Stimulated activated CD4-positive, alpha-beta T cell treated with anti-CD3 and anti-CD28 coated beads, TNF-alpha, amount 100 ng/mL, for 48 hours (primary cell): ENCODE results near the gene SLC6A12.

Experiments used
- DNase-seq, 3 donors: peaks; one replicate each; pipeline ENCODE4 v3.0.0-alpha.2; 2020; ENCODE audit warnings: low read depth in 3 of 3

Gene SLC6A12

DNA sequence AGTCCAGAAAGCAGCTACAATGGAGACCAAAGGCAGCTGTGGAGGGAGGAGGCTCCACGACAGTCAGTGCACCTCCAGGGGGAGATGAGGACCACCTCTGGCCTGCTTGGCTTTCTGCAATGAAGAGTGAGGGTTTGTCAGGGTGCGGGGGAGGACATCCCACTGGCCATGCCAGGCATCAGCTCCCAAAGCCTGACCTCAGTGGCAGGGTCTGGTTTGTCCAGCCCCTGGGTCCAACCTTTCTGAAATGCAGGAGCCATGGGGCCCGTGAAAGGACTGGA lies 35.2 kb downstream of the SLC6A12 start:
- no peak for DNase-seq

DNA sequence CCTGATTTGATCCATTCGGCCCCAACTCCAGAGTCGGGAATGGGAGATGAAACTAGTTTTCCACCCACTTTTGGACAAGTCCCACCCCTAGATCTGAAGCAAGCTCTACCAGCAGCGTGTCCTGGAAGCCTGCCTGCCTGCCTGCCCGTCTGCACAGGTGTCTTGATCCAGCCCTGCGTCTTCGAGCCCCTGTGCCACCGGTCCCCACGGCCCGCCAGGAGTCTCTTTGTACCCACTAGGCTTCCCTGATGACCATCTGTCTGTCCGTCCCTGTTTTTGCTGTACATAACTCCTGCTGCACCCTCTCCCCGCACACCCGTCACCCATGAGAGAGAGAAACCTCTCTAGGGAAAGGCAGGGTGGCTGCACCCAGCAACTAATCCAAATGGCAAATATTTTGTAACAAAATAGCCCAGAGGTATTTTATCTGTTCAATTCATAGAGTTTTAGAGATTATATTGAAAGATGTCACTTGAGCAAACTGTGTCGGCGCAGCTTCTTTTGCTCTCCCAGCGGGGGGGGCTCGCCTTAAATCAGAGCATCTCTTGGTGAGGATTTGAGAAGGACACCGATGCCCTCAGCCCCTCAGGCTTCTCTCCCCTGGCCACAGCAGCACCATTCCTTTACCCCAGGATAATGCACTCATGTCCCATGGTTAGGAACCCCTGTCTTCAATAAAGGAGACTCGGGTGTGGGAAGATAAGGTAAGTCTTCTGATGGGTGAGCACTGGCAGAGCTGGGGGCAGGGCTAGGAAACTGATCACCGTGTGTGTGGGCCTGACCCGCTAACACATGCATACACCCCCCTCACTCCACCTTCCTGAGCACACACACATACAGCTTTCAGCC lies 35.8 kb downstream of the SLC6A12 start:
- DNase-seq, result no peak

DNA sequence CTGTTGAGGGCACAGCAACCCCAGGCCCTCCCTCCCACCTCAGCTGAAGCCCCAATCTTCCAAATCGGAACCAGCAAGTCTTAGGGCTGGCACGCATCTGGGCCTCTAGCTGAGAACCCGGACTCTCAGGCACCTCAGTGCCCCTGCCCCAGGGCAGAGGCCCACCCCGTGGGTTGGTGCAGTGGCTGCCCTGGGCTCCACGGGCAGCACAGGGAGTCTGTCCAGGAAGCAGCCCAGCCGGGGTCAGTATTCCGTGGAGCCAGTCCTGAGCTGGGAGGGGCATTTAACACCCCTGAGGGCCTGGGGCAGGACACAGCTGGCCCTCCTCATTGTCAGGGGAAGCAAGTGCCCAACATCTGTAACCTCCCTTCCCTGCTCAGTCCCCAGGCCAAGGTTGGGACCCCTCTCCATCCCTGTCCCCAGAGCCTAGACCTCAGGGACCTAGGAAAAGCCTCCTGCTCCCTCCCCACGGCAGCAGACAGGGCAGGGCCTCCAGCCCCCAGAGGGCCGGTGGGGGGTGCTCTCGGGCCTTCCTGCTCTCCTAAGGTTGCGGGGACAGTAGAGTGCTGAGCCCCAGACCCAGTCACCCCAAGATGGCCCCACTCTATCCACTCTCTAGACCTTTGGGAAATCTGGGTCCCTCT lies 36.5 kb downstream of the SLC6A12 start:
- DNase-seq, result no peak

DNA sequence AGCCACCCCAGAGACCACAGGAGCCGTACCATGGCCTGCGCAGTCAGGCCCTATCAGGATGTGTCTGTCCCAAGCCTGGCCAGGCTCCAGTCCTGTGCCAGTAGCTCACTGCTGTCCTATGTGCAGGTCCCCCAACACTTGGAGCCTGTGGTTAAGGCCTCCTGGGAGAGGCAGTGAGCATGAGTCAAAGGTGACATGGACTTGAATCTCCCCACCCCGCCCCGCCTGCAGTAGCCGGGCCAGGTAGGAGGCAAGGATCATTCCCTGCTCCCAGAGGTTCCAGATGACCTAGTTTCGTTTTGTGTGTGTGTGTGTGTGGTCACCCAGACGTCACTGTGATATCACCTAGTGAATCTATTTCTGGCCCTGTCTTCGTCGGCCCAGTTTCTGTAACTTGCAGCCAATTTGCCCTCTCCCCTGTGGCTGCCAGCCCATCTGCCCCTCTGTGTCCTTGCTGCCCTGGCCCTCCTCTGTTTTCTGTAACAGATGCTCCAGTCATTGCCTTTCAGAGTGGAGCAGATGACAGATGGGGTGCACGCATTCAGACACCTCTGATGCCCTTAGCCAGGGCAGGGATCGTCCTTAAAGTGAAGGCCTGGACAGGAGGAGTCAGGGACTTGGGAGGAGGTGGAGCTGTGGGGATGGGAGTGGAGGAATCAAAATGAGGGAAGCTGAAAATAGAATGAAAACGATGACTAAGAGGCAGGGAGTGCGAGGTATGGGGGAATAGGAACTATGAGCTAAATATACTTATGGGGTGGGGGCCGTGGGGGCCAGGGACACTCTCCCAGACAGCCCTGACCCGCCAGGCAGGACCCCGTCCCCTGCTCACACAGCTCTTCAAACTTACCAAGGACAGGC lies 37.4 kb downstream of the SLC6A12 start:
- no peak for DNase-seq

DNA sequence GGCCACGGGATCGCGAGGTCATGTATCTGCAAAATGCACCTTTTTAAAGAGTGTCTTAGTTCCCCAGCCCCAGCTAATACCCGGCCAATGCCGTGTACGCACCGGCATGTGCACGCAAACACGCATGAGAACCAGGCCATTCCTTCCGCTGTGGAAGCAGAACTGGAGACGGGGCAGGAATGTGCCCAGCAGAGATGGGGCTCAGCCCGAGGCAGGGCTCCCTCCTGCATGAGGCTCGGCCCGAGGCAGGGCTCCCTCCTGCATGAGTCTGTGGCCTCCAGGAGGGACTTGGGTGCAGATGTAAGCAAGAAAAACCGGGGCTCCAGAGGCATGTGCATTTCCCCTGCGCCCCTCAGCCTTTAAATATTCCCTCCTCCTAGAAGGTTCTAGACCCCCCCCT lies 38.2 kb downstream of the SLC6A12 start:
- DNase-seq, result no peak

DNA sequence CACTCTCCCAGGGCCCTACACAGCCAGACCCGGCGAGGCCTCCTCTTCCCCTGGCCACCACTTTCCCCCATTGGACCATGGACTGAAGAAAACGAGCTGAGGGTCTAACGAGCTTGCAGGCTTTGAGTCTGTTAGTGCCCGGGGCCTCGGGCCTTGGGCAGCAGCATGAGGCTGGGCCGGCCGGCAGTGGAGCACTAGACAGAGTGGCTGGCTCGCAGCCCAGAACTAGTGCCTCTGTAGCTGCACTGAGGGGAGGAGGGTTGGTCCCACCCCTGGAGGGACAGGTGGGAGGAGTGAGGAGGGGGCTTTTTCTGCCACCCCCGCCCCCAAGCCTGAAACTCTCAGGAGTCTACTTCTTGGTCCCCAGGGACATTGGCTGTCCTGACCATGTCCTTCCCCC lies 38.7 kb downstream of the SLC6A12 start:
- no peak for DNase-seq

DNA sequence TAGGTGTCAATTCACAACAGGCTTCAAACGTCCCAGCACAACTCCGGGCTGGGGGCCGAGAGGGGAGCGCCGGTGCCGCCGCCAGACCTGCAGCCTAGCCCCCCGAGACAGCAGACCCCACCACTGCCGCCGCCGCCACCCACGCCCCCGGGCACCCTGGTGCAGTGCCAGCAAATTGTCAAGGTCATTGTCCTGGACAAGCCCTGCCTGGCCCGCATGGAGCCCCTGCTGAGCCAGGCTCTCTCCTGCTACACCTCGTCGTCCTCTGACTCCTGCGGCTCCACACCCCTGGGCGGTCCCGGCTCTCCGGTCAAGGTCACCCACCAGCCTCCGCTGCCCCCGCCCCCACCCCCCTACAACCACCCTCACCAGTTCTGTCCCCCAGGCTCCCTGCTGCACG lies 39.4 kb downstream of the SLC6A12 start:
- DNase-seq, result no peak

DNA sequence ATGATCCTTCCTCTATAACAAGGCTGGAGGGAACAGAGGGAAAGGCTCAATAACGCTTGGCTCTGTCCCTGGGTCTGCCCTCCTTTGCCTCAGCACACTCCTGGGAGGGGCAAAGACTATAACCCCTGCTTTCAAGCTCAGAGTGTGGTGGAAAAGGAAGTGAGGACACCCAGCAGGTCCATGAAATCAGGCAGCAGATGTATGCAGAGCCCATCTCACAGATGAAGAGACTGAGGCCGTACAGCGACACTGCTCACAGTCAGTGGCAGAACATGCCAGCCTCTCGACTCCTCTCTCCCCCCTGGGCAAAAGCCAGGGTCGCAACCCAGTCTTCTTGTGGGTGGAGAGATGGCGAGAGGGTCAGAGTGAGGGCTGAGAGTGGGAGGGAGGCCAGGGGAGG lies 39.8 kb downstream of the SLC6A12 start:
- no peak for DNase-seq

DNA sequence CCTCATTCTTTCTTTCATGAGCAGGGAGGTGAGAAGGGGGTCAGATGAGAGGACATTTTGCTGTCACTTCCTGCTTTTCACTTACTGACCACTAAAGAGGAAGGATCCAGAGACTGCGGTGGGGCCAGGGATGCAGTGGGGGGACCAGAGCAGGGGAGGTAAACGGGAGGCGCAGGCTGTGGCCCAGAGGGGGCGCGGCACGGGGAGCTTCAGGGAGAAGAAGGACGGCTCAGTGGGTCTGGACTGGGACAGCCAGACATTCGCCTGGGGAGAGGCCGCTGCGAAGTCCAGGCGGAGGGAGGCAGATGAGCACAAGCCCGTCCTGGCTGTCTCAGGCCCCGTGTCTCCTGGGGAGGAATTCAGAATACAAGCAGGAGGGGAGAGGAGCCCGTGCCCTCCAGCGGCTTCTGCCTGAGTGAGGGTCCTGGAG lies 41.2 kb downstream of the SLC6A12 start:
- no peak for DNase-seq

DNA sequence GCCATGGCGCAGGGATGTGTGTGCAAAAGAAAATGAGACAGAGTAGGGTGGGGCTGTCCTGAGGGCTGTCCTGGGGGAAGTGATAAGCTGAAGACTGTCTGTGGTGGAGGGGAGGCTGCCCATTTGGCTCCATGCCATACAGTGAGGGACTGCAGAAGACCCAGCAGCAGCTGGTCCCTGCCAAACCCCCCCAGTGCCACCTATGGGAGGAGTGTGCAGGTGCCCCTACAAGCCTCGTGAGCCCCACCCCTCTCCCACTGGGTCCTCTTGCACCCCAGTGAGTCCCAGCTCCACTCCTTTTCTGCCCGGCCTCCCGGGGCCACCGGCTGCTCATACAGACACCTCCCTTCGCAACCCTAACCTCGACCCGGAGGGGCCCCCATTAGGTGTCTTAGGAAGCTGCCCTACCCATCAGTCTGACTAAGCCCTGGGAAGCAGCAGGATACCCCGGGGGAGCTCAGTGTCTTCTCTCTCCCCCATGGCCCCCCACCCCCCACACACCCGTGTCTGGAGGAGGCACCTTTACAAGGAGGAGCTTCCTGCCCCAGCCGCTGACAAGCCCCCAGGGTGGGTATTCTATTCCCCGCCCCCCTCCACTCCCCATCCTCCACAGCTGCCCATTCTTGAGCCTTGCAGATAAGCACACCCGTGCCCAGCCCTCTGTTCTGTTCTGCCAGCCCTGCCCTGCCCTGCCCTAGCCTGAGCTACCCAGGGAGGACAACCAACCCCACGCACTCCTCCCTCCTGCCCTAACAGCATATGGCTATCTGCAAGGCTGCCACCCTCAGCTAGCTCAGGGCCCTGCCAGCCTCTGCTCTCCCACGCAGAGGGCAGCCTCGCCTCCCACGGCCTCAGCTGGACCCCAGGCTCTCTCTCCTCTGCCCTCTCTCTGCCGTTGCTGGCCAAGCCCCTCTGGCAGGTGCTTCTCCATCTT lies 41.9 kb downstream of the SLC6A12 start:
- DNase-seq, result no peak

DNA sequence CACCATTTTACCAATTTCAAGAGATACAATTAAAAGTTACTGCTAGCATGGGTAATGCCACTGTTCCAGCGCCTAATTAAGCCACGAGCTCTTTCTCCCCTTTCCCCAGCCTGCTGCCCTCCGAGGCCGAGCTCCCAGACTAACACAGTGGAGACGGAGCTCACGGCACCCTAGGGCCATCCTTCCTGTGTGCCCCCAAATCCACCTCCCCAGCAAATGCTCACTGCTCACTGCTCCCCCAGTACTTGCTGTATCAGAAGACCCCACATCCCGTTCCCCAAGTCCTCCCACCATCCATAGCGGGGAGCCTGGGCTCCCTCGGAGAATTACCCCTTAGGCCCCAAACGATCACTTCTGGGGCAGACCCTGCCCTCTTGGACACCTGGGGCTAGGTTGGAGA lies 42.7 kb downstream of the SLC6A12 start:
- no peak for DNase-seq

DNA sequence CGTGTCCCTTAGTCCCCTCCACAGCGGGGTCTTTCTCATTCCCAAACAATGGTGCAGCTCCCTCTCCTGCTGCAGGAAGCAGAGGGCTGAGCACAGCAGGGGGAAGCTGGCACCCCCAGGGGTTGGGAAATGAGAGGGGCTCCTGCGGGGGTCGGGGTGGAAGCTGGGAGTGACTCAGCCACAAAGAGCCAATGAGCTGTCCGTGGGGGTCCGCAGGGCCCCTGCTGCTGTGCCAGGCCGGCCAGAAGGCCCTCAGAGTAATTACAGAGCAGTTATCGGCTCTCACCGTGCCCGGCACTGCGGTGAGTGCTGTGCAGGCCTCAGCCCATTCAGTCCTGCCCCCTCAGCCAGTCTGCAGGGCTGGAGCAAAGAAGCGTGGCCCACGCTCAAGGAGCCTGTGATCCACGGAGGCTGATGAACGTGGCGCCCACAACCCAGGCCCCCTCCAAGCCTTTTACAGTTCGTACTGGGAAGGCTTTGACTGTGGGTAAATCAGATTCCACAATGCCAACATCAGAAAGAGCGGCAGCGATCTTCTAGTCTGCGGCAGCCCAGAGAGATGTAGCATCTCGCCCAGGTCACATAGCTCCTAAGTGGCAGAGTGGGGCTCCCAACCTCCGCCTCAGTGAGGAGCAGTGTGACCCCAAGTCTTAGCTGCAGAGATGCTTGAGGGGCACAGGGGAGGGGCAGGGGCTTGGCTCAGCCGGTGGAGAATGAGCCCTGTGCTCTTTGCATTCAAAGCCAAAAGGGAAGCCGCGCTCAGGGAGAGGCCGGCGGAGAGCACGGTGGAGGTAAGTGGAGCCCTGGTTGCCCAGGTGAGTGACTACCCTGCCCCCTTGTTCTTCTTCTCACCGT lies 43.4 kb downstream of the SLC6A12 start:
- no peak for DNase-seq

DNA sequence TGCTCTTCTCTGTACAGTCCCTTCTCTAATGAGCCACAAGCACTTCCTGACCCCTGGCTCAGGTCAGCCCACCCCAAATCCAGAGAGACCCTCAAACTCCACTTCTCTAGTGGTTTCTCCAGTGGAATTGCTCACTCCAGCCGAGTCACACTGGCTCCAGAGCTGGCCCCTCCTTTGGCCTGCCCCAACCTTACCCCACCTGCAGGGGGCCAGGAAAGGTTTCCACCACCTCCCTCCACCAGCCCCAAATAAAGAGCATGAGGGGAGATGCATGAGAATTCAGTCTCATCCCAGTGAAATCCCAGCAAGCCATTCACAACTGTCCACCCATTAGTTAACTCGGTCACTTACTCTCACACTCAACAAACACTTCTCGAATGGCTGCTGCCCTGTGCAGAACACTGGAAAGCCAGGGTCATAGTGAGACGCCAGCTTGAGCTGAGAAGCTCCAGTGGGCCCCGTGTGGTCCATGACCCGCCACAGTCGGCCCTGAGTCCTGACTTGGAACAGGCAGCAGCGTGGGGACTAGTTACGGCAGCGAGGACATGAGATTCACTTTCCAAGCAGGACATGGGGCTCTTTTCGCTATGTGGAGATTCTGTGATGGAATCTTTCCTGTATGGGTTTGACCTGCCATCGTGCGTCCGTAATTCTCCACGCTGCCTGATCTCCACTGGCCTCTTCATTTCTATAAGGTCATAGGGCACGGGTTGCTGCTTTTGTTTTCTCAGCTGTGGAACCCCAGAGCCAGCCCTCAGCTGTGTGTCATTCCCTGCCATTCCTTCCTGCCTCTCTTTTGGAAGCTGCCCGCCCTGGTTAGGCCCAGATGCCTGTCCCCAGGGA lies 44.2 kb downstream of the SLC6A12 start:
- DNase-seq, result no peak

DNA sequence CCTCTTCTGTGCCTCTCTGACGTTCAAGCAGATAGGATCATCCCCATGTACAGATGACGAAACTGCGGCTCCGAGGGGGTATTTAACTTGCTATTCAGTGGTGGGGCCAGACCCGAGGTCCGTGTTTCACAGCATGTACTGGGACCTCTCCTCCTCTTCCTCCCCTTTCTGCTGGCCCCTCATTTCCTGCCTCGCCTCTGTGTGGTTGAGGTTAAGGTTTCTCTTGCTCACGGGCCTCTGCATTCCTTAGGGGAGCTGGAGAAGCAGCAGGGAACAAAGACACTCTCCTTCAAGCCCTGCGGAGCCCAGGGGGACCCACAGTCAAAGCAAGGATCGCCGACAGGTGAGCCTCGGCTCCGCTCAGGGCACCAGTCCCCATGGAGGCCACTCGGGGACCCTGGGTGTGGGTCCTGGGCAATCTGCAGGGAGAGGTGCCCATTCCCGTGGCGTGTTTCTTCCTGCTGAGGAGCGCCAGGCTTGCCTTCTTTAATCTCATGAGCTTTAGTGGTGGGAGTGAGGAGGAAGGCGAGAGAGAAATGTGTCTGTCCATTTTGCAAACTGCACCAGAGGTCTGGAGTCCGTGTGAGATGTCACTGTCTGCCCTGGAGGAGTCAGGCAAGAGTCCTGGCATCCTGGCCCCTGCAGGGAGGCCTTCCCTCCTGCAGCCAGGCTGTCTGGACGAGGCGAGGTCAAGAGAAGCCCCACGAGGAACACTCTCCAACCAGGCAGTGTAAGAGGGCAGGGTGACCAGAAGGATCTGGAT lies 45.0 kb downstream of the SLC6A12 start:
- no peak for DNase-seq

DNA sequence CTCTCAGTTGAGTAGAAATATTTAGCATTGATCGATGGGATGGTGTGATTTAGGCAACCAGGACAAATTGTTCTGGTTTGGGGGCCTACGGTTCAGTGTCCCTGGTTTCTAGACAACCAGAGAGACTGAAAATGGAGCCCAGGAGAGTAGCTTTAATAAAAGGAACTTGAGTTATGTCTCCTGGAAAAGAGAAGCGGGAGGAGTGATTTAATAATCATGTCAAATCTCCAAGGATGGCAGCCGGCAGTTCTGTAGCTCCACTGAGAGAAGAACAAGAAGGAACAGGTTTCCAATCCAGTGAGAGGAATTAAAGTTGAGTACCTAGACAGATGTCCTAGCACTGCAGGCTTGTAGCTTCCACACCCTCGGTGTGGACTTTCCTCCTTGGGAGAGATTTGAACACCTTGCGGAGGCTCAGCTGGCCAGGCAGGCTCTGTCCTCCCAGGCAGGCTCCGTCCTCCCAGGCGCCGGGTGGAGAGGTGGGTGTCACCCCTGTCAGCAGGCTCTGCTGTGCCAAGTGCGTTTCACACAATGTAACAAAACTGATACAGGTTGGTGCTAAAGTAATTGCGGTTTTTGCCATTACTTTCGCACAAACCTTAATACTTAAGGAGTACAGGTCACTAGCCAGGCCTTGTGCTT lies 45.9 kb downstream of the SLC6A12 start:
- no peak for DNase-seq

DNA sequence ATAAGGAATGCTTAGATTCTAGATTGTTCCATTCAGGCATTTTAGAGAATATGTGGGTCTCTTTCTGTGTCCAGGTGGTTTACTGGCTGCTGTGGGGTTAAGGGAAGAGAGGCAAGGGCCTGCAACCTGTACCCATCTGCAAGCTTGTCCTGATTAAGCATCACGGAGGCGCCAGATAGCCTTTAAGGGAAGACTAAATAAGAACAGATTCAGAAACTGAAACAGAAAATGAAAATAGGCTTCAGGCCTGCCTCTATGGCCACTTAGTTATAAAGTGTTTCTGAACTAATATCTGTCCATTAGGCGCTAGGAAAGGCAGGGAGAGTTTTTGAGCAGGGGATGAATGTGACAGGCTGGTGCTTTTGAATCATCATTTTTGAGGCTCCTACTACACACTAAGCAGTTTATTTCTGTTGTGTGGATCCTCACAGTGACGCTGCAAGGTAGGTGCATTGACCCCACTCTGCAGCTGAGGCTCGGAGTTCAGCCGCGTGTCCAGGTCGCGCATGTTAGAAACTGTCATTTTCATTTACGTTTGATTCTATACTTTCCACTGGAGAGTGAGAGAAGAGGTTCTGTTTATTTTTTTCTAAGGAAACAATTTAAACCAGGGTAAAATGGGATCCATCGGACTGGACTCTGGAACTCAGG lies 47.4 kb downstream of the SLC6A12 start:
- no peak for DNase-seq

DNA sequence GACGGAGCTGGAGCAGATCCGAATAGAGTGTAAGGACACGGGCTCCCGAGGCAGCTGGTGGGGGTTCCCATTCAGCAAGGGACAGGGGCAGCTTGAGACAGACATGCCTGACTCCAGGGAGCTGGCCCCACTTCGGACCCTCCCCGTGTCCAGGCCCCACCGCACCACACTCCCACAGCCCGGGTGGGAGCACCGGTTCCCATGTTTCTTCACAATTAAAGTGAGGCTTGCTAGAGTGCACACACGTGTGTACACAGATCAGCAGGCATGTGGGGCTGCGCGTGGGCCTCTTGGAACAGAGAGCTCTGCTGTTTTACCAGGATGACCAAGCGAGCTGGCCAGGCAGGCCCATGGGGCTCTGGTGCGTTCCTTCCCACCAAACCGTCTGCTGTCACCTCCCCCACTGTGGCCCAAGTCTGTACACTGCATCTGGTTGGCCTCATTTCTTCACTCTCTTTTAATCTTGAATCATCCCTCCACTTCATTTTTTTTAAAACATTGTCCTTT lies 48.0 kb downstream of the SLC6A12 start:
- no peak for DNase-seq

DNA sequence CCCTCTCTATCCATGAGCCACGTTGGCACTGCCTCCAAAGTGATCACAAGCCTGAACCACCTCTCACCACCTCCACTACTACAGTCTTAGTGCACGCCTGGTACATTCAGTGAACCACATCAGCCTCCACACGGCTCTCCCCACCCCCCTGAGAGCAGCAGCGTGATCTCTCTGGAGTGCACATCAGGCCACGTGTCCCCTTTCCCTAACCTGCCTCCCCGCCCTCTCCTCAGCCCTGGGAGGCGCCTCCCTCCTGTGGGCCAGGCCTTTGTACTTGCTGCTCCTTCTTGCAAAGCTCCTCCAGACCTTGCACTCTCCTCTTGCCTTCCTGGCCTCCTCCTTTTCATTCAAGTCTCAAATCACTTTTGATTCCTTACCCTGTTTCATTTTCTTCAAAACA lies 49.8 kb downstream of the SLC6A12 start:
- DNase-seq, result no peak
